Measurements from ENCODE around the gene UBR4.
"Not testable (repeated sequence)": the region's sequence is repeated elsewhere in the genome, so short reads cannot be mapped to it uniquely, and the experiment has no call there.

The UBR4 gene

DNA sequence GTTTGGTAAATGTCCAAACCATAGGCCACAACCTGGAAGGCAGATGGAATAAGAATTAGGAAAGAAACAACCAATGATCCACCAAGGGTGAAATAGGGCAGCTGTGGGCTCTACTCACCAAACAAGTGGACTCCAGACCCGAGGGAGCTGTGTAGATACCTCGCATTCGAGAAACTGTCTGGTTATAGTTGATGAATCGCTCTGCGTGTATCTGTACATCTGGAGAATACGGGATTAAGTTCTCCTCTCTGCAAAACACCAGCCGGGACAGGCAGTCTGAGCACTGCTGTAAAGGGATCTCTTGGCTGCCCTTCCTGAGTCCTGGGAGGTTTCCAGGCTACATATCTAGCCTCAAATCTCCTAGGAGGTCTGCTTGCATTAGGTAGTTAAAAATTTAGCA is 9.4 kb upstream of the UBR4 start:
- DNase-seq = no peak

DNA sequence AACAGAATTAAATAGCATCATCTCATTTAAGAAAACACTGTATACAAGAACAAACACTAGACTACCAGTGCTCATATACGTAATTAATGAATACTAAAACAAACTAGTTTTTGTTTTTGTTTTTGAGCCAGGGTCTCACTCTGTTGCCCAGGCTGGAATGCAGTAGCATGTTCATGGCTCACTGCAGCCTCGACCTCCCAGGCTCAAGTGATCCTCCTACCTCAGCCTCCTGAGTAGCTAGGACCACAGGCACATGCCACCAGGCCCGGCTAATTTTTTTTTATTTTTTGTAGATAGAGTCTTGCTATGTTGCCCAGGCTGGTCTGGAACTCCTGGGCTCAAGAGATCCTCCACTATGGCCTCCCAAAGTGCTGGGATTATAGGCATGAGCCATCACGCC is 6.5 kb upstream of the UBR4 start:
- DNase-seq = not testable (repeated sequence)

DNA sequence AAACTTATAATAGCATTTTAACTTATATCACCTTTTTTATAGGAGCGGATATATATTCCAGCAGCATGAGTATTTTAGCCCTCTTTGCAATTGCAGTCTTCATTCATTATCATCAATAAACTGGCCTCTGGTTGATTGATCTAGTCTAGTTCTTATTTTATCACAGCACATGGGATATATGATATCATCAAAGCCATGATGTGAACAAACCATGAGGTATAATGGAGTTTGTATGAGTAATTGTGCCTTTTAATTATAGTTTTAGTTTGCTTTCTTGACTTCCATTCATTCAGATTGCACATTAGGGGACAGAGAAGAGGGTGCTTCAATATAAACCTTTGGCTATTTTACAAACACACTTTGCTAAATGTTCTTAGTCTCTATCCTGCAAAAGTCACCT is 3.5 kb upstream of the UBR4 start:
- no peak for DNase-seq

- DNase-seq = no peak
These were observed 2.1 kb upstream of the UBR4 start for GRCh38 chr1:19212167-19212566.

- no peak for DNase-seq
These were observed 895 bp upstream of the UBR4 start for GRCh38 chr1:19210772-19211549.

GRCh38 chr1:19209439-19209989 is 552 bp downstream of the UBR4 start:
- DNase-seq = peak; percentile 54

GRCh38 chr1:19208710-19209438 is 1.2 kb downstream of the UBR4 start:
- no peak for DNase-seq

DNA sequence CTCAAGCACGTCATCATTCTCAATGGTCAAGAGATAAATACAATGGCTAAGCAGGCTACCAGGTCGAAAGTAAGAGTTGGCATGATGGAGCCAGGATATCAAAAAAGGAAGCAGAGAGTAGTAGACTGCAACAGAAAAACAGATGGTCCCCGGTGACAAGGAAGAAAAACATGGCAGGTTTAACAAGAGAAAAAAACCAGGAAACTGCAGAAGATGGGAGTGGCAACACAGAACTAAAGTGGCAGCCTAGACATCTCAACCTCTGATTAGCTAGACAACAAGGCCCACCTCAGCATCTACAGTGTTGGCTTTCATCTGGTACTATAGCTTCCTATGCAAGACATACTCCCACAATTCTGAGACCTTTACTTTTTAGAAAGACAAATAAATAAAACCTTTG is 3.1 kb downstream of the UBR4 start:
- DNase-seq = no peak

GRCh38 chr1:19205845-19206244 is 4.2 kb downstream of the UBR4 start:
- DNase-seq = no peak

GRCh38 chr1:19205403-19205802 is 4.7 kb downstream of the UBR4 start:
- DNase-seq = no peak

- no peak for DNase-seq
These were observed 5.4 kb downstream of the UBR4 start for GRCh38 chr1:19204446-19205266.

DNA sequence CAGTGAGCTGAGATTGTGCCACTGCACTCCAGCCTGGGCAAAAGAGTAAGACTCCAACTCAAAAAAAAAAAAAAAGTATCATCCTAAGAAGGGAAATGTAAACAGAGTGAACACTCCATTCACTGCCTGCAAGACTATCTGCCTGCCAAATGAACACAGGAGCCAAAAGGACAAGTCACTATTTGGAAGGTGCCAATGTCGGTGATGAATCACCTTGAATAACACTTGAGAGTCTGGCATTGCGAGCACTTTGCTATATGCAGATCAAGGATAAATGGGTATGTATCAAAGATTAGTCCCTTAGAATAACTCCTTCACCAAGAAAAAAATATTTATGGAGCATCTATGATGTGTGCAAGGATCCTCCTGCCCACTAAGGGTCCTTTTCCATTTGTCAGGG is 6.6 kb downstream of the UBR4 start:
- no peak for DNase-seq

GRCh38 chr1:19202396-19202795 is 7.7 kb downstream of the UBR4 start:
- no peak for DNase-seq

DNA sequence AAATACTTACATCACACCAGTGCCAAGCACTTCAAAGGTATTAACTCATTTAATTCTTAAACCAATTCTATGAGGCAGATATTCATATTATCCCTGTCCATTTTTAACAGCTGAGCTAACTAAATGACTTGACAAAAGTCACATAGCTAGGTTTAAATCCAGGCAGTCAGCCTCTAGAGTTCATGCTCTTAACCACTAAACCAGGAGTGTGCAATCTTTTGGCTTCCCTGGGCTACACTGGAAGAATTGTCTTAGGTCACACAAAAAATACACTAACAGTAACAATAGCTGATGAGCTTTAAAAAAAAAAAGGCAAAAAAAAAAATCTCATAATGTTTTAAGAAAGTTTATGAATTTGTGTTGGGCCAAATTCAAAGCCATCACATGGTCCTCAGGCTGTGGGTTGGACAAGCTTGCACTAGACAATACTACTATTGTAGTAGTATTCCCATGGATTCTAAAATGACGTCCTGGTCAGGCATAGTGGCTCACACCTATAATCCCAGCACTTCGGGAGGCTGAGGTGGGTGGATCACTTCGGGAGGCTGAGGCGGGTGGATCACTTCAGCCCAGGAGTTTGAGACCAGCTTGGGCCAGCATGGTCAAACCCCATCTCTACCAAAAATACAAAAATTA is 10.0 kb downstream of the UBR4 start:
- no peak for DNase-seq

DNA sequence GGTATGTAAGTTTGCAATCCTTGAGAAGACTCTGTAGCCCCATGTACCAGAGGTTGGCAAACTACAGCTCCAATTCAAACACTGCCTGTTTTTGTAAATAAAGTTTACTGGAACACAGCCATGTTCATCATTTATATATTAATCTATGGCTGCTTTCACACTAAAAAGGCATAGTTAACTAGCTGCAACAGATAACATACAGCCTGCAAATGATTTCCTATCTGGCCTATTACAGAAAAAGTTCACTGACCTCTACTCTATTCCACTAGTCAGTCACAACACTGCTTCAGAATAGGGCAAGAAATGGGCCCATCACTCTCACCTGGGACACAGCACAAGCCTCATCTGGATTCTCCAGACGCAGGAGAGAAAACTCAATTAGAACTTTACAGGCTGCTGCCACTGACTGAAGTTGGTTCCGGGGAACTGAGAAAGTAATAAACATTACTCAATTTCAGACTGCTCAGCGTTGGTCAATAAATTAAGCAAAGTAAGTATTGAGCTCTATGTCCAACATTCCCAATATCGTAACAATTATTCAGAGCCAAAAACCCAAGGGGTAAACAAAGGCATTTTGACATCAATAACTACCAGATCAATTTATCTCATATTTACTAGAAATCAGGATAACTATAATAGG is 10.6 kb downstream of the UBR4 start:
- no peak for DNase-seq

GRCh38 chr1:19198820-19199219 is 11.2 kb downstream of the UBR4 start:
- DNase-seq = no peak

DNA sequence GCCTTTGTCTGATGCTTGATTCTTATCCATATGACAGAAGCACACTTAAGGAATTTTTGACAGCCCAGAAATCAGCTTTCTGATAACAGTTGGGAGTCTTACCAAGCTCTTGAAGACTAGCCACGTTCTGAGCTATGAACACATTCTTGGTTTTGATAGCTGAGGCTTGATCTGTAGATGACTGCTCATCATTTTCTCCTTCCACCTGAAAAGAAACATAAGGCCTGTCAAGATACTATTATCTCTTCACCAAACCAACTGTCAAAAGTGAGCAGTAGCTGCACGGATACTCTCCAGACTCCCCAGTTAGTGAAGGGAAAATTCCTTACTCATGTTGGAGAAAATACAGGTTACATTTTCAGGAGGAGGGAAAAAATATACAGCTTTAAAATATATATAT is 12.2 kb downstream of the UBR4 start:
- DNase-seq = no peak

DNA sequence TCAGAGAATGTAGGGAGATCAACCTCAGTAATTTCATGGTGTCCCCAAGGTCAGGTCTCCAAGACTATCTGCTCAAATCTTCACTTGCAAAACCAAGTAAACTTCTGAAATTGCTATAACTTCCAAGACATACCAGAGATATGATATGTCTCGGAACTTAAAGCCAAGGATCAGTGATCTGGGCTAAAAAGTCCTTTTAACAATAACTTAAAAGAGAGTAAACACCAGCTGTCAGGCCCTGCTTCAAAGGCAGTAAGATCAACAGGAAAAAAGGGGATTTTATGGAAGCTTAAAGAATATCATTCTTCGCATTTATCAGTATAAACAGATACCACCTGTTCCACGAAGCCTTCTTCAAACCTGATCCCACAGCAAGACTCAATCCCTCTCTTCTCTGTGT is 13.7 kb downstream of the UBR4 start:
- DNase-seq = no peak

DNA sequence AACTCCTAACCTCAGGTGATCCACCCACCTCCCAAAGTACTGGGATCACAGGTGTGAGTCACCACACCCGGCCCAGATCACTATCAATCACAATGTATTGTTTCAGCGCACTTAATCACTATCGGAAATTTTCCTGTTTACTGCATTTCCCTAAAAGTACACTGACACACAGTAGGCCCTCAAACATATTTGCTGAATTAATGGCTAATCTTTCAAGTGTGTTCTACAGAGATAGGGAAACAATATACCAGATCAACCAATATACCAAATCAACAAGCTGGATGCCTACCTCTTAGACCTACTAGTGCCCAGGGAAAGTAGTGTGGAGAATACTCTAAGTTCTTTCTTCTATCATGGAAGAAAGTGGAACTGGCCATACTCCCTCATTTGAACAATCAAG is 17.1 kb downstream of the UBR4 start:
- DNase-seq = no peak

- no peak for DNase-seq
These were observed 18.3 kb downstream of the UBR4 start for GRCh38 chr1:19191811-19192210.

GRCh38 chr1:19190468-19190867 is 19.6 kb downstream of the UBR4 start:
- no peak for DNase-seq

DNA sequence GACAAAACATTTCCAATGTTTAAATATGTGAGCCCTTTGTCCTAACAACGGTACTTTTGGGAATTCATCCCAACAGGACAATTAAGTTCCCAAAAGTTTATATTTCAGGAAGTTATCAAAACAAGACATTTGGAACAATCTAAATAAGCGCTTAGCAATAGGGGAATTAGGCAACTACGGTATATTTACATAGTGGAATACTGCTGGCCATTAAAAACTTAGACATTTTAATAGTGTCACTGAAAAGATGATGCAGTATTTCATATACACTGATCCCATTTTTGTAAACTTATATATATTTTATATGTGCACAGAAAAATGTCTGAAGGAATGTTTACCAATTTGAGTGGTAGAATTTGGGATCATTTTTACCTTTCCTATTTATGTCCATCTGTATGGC is 20.8 kb downstream of the UBR4 start:
- DNase-seq = no peak

All from NK-92 treated with Interleukin-12 subunit alpha and Interleukin-12 subunit beta, amount 100 ng/mL, for 24 hours (cell line).